OCI-LY1 (cell line): Measurements from ENCODE around the gene ZNF649.

ENCODE experiments used
- EZH2 ChIP-seq: fragments of 200-600 bp; sonication (generic), shearing (Covaris generic); IDR thresholded peaks from 2 replicates; pipeline ENCODE4 v1.8.0; 2017; ENCODE audit warnings: borderline replicate concordance, mixed run types, mild to moderate bottlenecking, antibody characterized with exemption, low read length, moderate library complexity, mixed read lengths
- TF ChIP-seq, protein P1 (sequence below): fragments of 200-600 bp; sonication (generic), shearing (Covaris generic); IDR thresholded peaks from 2 replicates; pipeline ENCODE4 v1.5.1; 2017; ENCODE audit warnings: mild to moderate bottlenecking, antibody characterized with exemption, low read length, moderate library complexity, mixed read lengths

DNA sequence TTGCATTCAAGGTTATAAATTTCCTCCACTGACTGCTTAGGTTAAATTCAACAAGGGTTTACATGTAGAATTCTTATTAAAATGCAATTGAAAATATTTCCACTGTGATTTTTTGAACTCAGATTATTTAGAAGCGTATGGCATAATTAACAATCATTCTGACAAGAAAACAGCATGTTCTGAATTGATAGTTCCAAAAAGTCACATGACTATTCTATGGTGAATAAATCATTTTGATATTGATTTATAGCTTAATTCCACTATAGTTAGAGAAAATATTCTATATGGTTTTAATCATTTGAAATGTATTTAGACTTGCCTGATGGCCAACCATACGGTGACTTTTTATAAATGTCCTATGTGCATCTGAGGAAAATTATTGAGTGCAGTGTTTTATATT is 20.1 kb downstream of the ZNF649 start:
- TF ChIP-seq, protein P1, sequence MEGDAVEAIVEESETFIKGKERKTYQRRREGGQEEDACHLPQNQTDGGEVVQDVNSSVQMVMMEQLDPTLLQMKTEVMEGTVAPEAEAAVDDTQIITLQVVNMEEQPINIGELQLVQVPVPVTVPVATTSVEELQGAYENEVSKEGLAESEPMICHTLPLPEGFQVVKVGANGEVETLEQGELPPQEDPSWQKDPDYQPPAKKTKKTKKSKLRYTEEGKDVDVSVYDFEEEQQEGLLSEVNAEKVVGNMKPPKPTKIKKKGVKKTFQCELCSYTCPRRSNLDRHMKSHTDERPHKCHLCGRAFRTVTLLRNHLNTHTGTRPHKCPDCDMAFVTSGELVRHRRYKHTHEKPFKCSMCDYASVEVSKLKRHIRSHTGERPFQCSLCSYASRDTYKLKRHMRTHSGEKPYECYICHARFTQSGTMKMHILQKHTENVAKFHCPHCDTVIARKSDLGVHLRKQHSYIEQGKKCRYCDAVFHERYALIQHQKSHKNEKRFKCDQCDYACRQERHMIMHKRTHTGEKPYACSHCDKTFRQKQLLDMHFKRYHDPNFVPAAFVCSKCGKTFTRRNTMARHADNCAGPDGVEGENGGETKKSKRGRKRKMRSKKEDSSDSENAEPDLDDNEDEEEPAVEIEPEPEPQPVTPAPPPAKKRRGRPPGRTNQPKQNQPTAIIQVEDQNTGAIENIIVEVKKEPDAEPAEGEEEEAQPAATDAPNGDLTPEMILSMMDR = no peak
- TF ChIP-seq EZH2 = no peak
